AG04450 (cell line): ENCODE results near the gene XRN1. TPM values are rescaled to one million over a fixed set of nuclear protein-coding genes. Genes with fewer than 3 reads are reported as not detected.

Experiments
- CTCF ChIA-PET: fragments of 300-600, 350-600 bp; formaldehyde crosslinking; extraction: SDS; loops from one replicate; lab custom pipeline; 2022; ENCODE audit warnings: antibody characterized with exemption, inconsistent platforms; lab: Charles Lee
- POLR2A ChIA-PET: fragments of 350-600 bp; formaldehyde crosslinking; extraction: SDS; loops from one replicate; lab custom pipeline; 2021; ENCODE audit warnings: antibody characterized with exemption, inconsistent platforms; lab: Yijun Ruan, JAX
- DNase-seq: peaks from one replicate; pipeline ENCODE4 v3.0.0-alpha.2; 2011; ENCODE audit warnings: low read depth, low spot score
- H3K27ac ChIP-seq: one replicate; pipeline ENCODE4 v1.5.1; 2012; ENCODE audit warnings: low read depth, low read length, control low read depth
- H3K27me3 ChIP-seq: one replicate; pipeline ENCODE4 v1.6.0; 2012; ENCODE audit warnings: low read length; ENCODE audit not compliant: control insufficient read depth, insufficient read depth
- H3K4me3 ChIP-seq: 2 replicates; pipeline ENCODE4 v1.5.1; 2011; ENCODE audit warnings: mild to moderate bottlenecking, low read depth, low read length, control low read depth
- H3K9me3 ChIP-seq: 2 replicates; pipeline ENCODE4 v1.5.1; 2012; ENCODE audit warnings: low read length; ENCODE audit not compliant: control insufficient read depth, insufficient read depth
- CTCF ChIP-seq: IDR thresholded peaks from 2 replicates; pipeline ENCODE4 v1.5.1; 2011; ENCODE audit warnings: low read depth, low read length, control low read depth, inconsistent platforms
- polyA plus RNA-seq: library from polyadenylated mRNA; depleted of rRNA; stranded (reverse); fragments of >200 nt; gene quantifications from 2 replicates; pipeline ENCODE4 v1.2.3, GENCODE V29; 2011

Gene XRN1
- polyA plus RNA-seq, 1 experiment = 36.9 TPM

- ChIA-PET POLR2A (no interaction called here), CTCF (no interaction called here)
- no peak overlapping the region for H3K27ac ChIP-seq
- DNase-seq = no peak
- no peak for TF ChIP-seq CTCF
- no peaks in the 10 kb centered on the region for H3K27me3 ChIP-seq
- H3K9me3 ChIP-seq = no peaks in the 10 kb centered on the region
- no peak overlapping the region for H3K4me3 ChIP-seq
Observed at GRCh38 chr3:142436951-142437585, 10.8 kb downstream of the XRN1 start.

GRCh38 chr3:142434503-142434902 is 13.3 kb downstream of the XRN1 start:
- no peak for DNase-seq
- ChIA-PET CTCF (no interaction called here), POLR2A (no interaction called here)
- Histone ChIP-seq H3K4me3 (no peak overlapping the region), H3K27ac (no peak overlapping the region), H3K9me3 (no peaks in the 10 kb centered on the region), H3K27me3 (no peaks in the 10 kb centered on the region)
- TF ChIP-seq CTCF = no peak

- no peaks in the 10 kb centered on the region for H3K9me3 ChIP-seq
- no peak overlapping the region for H3K27ac ChIP-seq
- ChIA-PET POLR2A (no interaction called here), CTCF (no interaction called here)
- DNase-seq = no peak
- no peak overlapping the region for H3K4me3 ChIP-seq
- TF ChIP-seq CTCF = no peak
- H3K27me3 ChIP-seq = no peaks in the 10 kb centered on the region
Observed at GRCh38 chr3:142433110-142433509, 14.7 kb downstream of the XRN1 start.

- Histone ChIP-seq H3K27me3 (no peaks in the 10 kb centered on the region), H3K27ac (no peak overlapping the region), H3K9me3 (no peaks in the 10 kb centered on the region), H3K4me3 (no peak overlapping the region)
- ChIA-PET CTCF (no interaction called here), POLR2A (no interaction called here)
- no peak for DNase-seq
- no peak for TF ChIP-seq CTCF
Observed at GRCh38 chr3:142429582-142429981, 18.3 kb downstream of the XRN1 start.

- no peak for DNase-seq
- Histone ChIP-seq H3K27ac (no peak overlapping the region), H3K9me3 (no peaks in the 10 kb centered on the region), H3K4me3 (no peak overlapping the region), H3K27me3 (no peaks in the 10 kb centered on the region)
- ChIA-PET CTCF (no interaction called here), POLR2A (no interaction called here)
- TF ChIP-seq CTCF = no peak
Observed at GRCh38 chr3:142424754-142425153, 23.1 kb downstream of the XRN1 start.
